HT1080 (cell line): ENCODE data around the gene OR4D2. TPM values are rescaled to one million over a fixed set of nuclear protein-coding genes. Genes with fewer than 3 reads are reported as not detected.
A peak's percentile ranks its signal among the peaks of the same experiment; 100 is the strongest.

ENCODE experiments used
- DNase-seq: peaks from one replicate; pipeline ENCODE4 v3.0.0-alpha.2; 2015; ENCODE audit warnings: low read depth
- total RNA-seq: library from RNA; depleted of rRNA; stranded (reverse); fragments of >200 nt; shearing (Covaris generic); gene quantifications from 2 replicates; pipeline ENCODE4 v1.2.3, GENCODE V29; 2014; rRNA removed

Gene OR4D2
- total RNA-seq, 1 experiment from 2014 or later, result not detected

GRCh38 chr17:58207451-58207850, 40.7 kb downstream of the OR4D2 start:
- DNase-seq, result no peak

DNA sequence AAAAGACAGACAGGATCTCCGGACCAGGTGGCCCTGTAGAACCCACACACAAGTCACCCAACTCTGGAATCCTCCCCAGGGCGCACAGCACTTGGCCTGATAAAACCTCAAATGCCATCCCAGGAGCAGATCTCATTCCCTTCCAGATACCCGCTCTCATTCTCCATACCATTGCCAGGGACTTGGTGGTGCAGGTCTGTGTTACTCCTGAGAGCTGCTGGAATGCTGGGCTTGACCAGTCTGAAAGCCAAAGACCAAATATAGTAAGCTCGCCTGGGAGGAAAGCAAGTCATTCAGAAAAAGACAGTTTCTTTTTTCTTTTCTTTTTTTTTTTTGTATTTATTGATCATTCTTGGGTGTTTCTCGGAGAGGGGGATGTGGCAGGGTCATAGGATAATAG, 41.6 kb downstream of the OR4D2 start:
- no peak for DNase-seq

- DNase-seq, result no peak
Observed at GRCh38 chr17:58210922-58211321, 44.1 kb downstream of the OR4D2 start.

DNA sequence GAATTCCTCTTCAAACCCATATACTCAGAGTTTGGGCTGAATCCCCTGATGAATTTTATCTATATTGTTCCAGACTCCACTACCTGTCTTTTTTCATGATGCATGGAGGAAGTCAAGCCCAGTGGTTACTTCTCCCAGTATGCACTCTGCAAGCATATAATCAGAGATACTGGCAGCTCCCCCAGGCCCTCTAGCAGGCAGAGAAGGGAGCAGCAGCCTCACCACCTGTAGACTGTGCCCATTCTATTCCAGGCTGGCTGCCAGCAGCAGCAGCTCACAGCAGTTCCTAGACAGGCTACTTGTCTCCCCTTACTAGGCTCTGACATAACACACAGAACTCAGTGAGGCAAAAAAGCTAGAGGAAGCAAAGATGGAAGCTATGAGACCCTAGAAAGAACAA, 48.9 kb downstream of the OR4D2 start:
- DNase-seq, result peak; percentile 29

- no peak for DNase-seq
Observed at GRCh38 chr17:58217766-58218165, 51.0 kb downstream of the OR4D2 start.

- DNase-seq, result peak; percentile 92
Observed at GRCh38 chr17:58219007-58219788, 52.4 kb downstream of the OR4D2 start, which contains the start of gene MKS1. TSS of gene MKS1 (minus strand) at chr17:58219255. CDS start at chr17:58219230, 25 bp downstream.

- peak; percentile 35 for DNase-seq
Observed at GRCh38 chr17:58219789-58220183, 53.0 kb downstream of the OR4D2 start.

Other genes starting within 250 kb of the OR4D2 start
- gene CUEDC1, start 211.6 kb upstream of the OR4D2 start, total RNA-seq, result 8.9 and 9.9 TPM in 2 replicates
- gene VEZF1, start 178.7 kb upstream of the OR4D2 start, total RNA-seq, result 33.1 and 37.2 TPM in 2 replicates
- gene SRSF1, start 159.7 kb upstream of the OR4D2 start, total RNA-seq, result 462 and 463 TPM in 2 replicates
- gene DYNLL2, start 83.6 kb upstream of the OR4D2 start, total RNA-seq, result 14.4 and 20.0 TPM in 2 replicates
- gene OR4D1, start 18.6 kb upstream of the OR4D2 start, total RNA-seq, result not detected in 2 replicates
- gene EPX, start 25.7 kb downstream of the OR4D2 start, total RNA-seq, result 0.16 TPM in 1 of 2 replicates, not detected in the other
- 12.0 and 15.9 TPM in 2 replicates for gene MKS1, start 52.3 kb downstream of the OR4D2 start, total RNA-seq
- gene LPO, start 71.6 kb downstream of the OR4D2 start, total RNA-seq, result 0.05 TPM in 1 of 2 replicates, not detected in the other
- not detected in 2 replicates for gene MPO, start 114.0 kb downstream of the OR4D2 start, total RNA-seq
- 1.8 and 2.3 TPM in 2 replicates for gene TSPOAP1, start 161.8 kb downstream of the OR4D2 start, total RNA-seq
- gene SUPT4H1, start 185.2 kb downstream of the OR4D2 start, total RNA-seq, result 157 and 168 TPM in 2 replicates